PC-3 (cell line): Measurements from ENCODE around the gene SPAG6. TPM values are rescaled to one million over a fixed set of nuclear protein-coding genes. Genes with fewer than 3 reads are reported as not detected.

Experiments
- ATAC-seq: fragments of 200-7000 bp; cut with Tn5 transposase; 2 replicates; pipeline ENCODE4 v1.9.1; 2020; ENCODE audit warnings: mild to moderate bottlenecking, moderate library complexity
- BruUV-seq: library from RNA; stranded (reverse); fragments of 400-500 nt; replicated peaks from 2 replicates; lab custom pipeline; 2021; lab: Mats Ljungman, UMichigan
- CTCF ChIA-PET: fragments of 300-600 bp; sonication (Branson Sonifier 250); formaldehyde crosslinking; loops from one replicate; lab custom pipeline; 2022; ENCODE audit warnings: antibody characterized with exemption; lab: Charles Lee
- POLR2A ChIA-PET: fragments of 300-600 bp; sonication (Branson Sonifier 250); formaldehyde crosslinking; loops from one replicate; lab custom pipeline; 2022; ENCODE audit warnings: antibody characterized with exemption; ENCODE audit not compliant: unreplicated experiment; lab: Charles Lee
- DNase-seq: peaks from one replicate; pipeline ENCODE4 v3.0.0-alpha.2; 2015
- H2AFZ ChIP-seq: fragments of 300-600 bp; sonication (generic); 2 replicates; pipeline ENCODE4 v1.6.0; 2016; ENCODE audit warnings: antibody characterized with exemption, low read length
- H3F3A ChIP-seq: fragments of 300-600 bp; sonication (generic); one replicate; pipeline ENCODE4 v1.6.0; 2017; ENCODE audit warnings: antibody characterized with exemption, low read length, control low read depth, mild to moderate bottlenecking; ENCODE audit not compliant: unreplicated experiment
- H3K27ac ChIP-seq: fragments of 300-600 bp; sonication (generic); 2 replicates; pipeline ENCODE4 v1.5.1; 2016; ENCODE audit warnings: mild to moderate bottlenecking, low read length
- H3K27me3 ChIP-seq: fragments of 300-600 bp; sonication (generic); 2 replicates; pipeline ENCODE4 v1.6.1; 2016; ENCODE audit warnings: low read length, mixed read lengths
- H3K36me3 ChIP-seq: fragments of 300-600 bp; sonication (generic); 2 replicates; pipeline ENCODE4 v1.6.1; 2016; ENCODE audit warnings: low read depth, mixed run types, low read length, mixed read lengths
- H3K4me1 ChIP-seq: fragments of 300-600 bp; sonication (generic); 2 replicates; pipeline ENCODE4 v1.5.1; 2016; ENCODE audit warnings: low read length; ENCODE audit not compliant: insufficient read depth
- H3K4me2 ChIP-seq: fragments of 300-600 bp; sonication (generic); 2 replicates; pipeline ENCODE4 v1.6.0; 2016; ENCODE audit warnings: low read length
- H3K4me3 ChIP-seq: fragments of 300-600 bp; sonication (generic); 2 replicates; pipeline ENCODE4 v1.5.1; 2016; ENCODE audit warnings: mild to moderate bottlenecking, low read length, mixed read lengths
- H3K79me2 ChIP-seq: fragments of 300-600 bp; sonication (generic); 2 replicates; pipeline ENCODE4 v1.6.1; 2017; ENCODE audit warnings: low read length, mixed read lengths
- H3K9ac ChIP-seq: fragments of 300-600 bp; sonication (generic); 2 replicates; pipeline ENCODE4 v1.6.0; 2016; ENCODE audit warnings: mild to moderate bottlenecking, low read length
- H3K9me2 ChIP-seq: fragments of 300-600 bp; sonication (generic); replicated peaks from 2 replicates; pipeline ENCODE4 v1.6.1; 2016; ENCODE audit warnings: mixed run types, low read length, mixed read lengths
- H3K9me3 ChIP-seq: fragments of 300-600 bp; sonication (generic); 2 replicates; pipeline ENCODE4 v1.6.1; 2016; ENCODE audit warnings: low read length, mixed read lengths
- H4K20me1 ChIP-seq: fragments of 300-600 bp; sonication (generic); 2 replicates; pipeline ENCODE4 v1.6.1; 2016; ENCODE audit warnings: low read length, mixed read lengths
- EZH2 ChIP-seq: fragments of 300-600 bp; sonication (generic); IDR thresholded peaks from one replicate; pipeline ENCODE4 v1.6.1; 2017; ENCODE audit warnings: antibody characterized with exemption, mild to moderate bottlenecking, low read length; ENCODE audit not compliant: unreplicated experiment
- EZH2phosphoT487 ChIP-seq: fragments of 300-600 bp; sonication (generic); IDR thresholded peaks from 2 replicates; pipeline ENCODE4 v1.6.1; 2018; ENCODE audit warnings: mild to moderate bottlenecking, antibody characterized with exemption, low read length, borderline replicate concordance
- intact Hi-C: fragments of 100-400 bp; cut with micrococcal nuclease; formaldehyde crosslinking; loops from 2 replicates; pipeline ENCODE4 v1.9.0; 2023
- total RNA-seq: library from RNA; depleted of rRNA; stranded (reverse); fragments of >200 nt; gene quantifications from 2 replicates; pipeline ENCODE4 v1.2.3, GENCODE V29; 2014
- TF ChIP-seq, protein P1 (sequence below): fragments of 300-600 bp; sonication (generic); conservative IDR thresholded peaks from 2 replicates; pipeline ENCODE4 v1.5.1; 2017; ENCODE audit warnings: antibody characterized with exemption, low read depth, mild to moderate bottlenecking, low read length

Gene SPAG6
- total RNA-seq, 1 experiment from 2014 or later = 0.04 TPM

DNA sequence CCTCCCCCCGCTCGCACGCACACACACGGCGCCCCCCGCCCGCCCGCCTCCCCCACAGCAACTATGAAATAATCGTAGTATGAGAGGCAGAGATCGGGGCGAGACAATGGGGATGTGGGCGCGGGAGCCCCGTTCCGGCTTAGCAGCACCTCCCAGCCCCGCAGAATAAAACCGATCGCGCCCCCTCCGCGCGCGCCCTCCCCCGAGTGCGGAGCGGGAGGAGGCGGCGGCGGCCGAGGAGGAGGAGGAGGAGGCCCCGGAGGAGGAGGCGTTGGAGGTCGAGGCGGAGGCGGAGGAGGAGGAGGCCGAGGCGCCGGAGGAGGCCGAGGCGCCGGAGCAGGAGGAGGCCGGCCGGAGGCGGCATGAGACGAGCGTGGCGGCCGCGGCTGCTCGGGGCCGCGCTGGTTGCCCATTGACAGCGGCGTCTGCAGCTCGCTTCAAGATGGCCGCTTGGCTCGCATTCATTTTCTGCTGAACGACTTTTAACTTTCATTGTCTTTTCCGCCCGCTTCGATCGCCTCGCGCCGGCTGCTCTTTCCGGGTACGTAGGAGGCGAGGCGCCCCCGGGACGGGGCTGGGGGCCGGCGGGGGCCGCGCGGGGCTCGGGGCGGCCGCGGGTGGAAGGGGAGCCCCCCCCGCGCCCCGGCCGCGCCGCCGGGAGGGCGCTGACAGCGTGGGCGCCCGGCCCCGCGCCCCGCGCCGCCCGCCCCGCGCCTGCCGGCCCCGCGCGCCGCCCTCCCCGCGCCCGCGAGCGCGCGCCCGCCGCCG is 24.0 kb upstream of the SPAG6 start:
- Histone ChIP-seq H4K20me1 (peaks cover 14% of the 10 kb centered on the region), H3K9ac (peak overlapping the region; percentile 97), H3K27me3 (no peaks in the 10 kb centered on the region), H3K36me3 (peaks cover 2% of the 10 kb centered on the region), H3K9me2 (no peaks in the 10 kb centered on the region), H3K9me3 (no peaks in the 10 kb centered on the region), H3K27ac (peak overlapping the region; percentile 92), H3K4me1 (peaks cover 7% of the 10 kb centered on the region), H3F3A (no peaks in the 10 kb centered on the region), H3K79me2 (peaks cover 88% of the 10 kb centered on the region), H3K4me3 (peak overlapping the region; percentile 78), H3K4me2 (peak overlapping the region; percentile 56), H2AFZ (no peak overlapping the region; the same call in 1 of the 2 replicates)
- ATAC-seq (peak; percentile 4), DNase-seq (peak; percentile 70)
- intact Hi-C loops = loop anchor here (5.0 kb wide), 1 partner anchor 301 kb away; no protein-coding TSS in a partner anchor
- no TSS peak for BruUV-seq
- ChIA-PET CTCF (no interaction called here), POLR2A (no interaction called here)
- TF ChIP-seq EZH2phosphoT487 (peak; percentile 59; the same call in 1 of the 2 replicates), EZH2 (no peak)

- Histone ChIP-seq H3K9me2 (no peaks in the 10 kb centered on the region), H3K36me3 (peaks cover 9% of the 10 kb centered on the region), H3K4me2 (peak overlapping the region; percentile 92), H3K27ac (peak overlapping the region; percentile 90), H4K20me1 (peaks cover 16% of the 10 kb centered on the region), H3K9ac (peak overlapping the region; percentile 99), H3K4me1 (peaks cover 15% of the 10 kb centered on the region), H3K4me3 (peak overlapping the region; percentile 90), H3K79me2 (peaks cover 88% of the 10 kb centered on the region), H3F3A (no peaks in the 10 kb centered on the region), H3K27me3 (no peaks in the 10 kb centered on the region), H2AFZ (no peak overlapping the region), H3K9me3 (no peaks in the 10 kb centered on the region)
- no peak for ATAC-seq
- intact Hi-C loops = loop anchor here (5.0 kb wide), 1 partner anchor 300 kb away; no protein-coding TSS in a partner anchor
- CTCF ChIA-PET = no interaction called here
- POLR2A ChIA-PET = interaction anchor here (0.6 kb wide), 1 partner anchor 114 kb away, joined by 4 read pairs; no protein-coding TSS in a partner anchor
- no TSS peak for BruUV-seq
- TF ChIP-seq, protein P1, sequence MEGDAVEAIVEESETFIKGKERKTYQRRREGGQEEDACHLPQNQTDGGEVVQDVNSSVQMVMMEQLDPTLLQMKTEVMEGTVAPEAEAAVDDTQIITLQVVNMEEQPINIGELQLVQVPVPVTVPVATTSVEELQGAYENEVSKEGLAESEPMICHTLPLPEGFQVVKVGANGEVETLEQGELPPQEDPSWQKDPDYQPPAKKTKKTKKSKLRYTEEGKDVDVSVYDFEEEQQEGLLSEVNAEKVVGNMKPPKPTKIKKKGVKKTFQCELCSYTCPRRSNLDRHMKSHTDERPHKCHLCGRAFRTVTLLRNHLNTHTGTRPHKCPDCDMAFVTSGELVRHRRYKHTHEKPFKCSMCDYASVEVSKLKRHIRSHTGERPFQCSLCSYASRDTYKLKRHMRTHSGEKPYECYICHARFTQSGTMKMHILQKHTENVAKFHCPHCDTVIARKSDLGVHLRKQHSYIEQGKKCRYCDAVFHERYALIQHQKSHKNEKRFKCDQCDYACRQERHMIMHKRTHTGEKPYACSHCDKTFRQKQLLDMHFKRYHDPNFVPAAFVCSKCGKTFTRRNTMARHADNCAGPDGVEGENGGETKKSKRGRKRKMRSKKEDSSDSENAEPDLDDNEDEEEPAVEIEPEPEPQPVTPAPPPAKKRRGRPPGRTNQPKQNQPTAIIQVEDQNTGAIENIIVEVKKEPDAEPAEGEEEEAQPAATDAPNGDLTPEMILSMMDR = no peak
- no peak for TF ChIP-seq EZH2phosphoT487
- TF ChIP-seq EZH2 = no peak
- DNase-seq = no peak
Measured at GRCh38 chr10:22321924-22322640, 23.2 kb upstream of the SPAG6 start.

GRCh38 chr10:22322641-22323160 is 22.6 kb upstream of the SPAG6 start:
- peaks cover 88% of the 10 kb centered on the region for H3K79me2 ChIP-seq
- H3F3A ChIP-seq = no peaks in the 10 kb centered on the region
- ATAC-seq (no peak), DNase-seq (peak; percentile 11)
- ChIA-PET CTCF (no interaction called here), POLR2A (interaction anchor here (0.6 kb wide), 1 partner anchor 114 kb away, joined by 4 read pairs; no protein-coding TSS in a partner anchor)
- no peaks in the 10 kb centered on the region for H3K9me3 ChIP-seq
- H3K4me3 ChIP-seq = peak overlapping the region; percentile 90
- H2AFZ ChIP-seq = no peak overlapping the region
- H3K27ac ChIP-seq = peak overlapping the region; percentile 90
- H3K9ac ChIP-seq = peak overlapping the region; percentile 99
- intact Hi-C loops = loop anchor here (5.0 kb wide), 1 partner anchor 300 kb away; no protein-coding TSS in a partner anchor
- TSS peak; percentile 5 for BruUV-seq
- H3K27me3 ChIP-seq = no peaks in the 10 kb centered on the region
- H4K20me1 ChIP-seq = peaks cover 16% of the 10 kb centered on the region
- peaks cover 15% of the 10 kb centered on the region for H3K36me3 ChIP-seq
- peak overlapping the region; percentile 92 for H3K4me2 ChIP-seq
- no peaks in the 10 kb centered on the region for H3K9me2 ChIP-seq
- peaks cover 20% of the 10 kb centered on the region for H3K4me1 ChIP-seq
- TF ChIP-seq EZH2 (no peak), EZH2phosphoT487 (no peak)
- TF ChIP-seq, protein P1 = no peak
